GM23248 (cell line): ENCODE results near the gene MYBPH.

ENCODE experiments used
- EZH2 ChIP-seq: fragments of 200-600 bp; sonication (generic); IDR thresholded peaks from 2 replicates; pipeline ENCODE4 v1.6.1; 2018; ENCODE audit warnings: antibody characterized with exemption, mild to moderate bottlenecking; ENCODE audit not compliant: insufficient read depth, poor library complexity, severe bottlenecking
- EZH2phosphoT487 ChIP-seq: fragments of 200-600 bp; sonication (generic); IDR thresholded peaks from 2 replicates; pipeline ENCODE4 v1.6.1; 2018; ENCODE audit warnings: antibody characterized with exemption, moderate library complexity, mild to moderate bottlenecking, low read depth; ENCODE audit not compliant: insufficient read depth

DNA sequence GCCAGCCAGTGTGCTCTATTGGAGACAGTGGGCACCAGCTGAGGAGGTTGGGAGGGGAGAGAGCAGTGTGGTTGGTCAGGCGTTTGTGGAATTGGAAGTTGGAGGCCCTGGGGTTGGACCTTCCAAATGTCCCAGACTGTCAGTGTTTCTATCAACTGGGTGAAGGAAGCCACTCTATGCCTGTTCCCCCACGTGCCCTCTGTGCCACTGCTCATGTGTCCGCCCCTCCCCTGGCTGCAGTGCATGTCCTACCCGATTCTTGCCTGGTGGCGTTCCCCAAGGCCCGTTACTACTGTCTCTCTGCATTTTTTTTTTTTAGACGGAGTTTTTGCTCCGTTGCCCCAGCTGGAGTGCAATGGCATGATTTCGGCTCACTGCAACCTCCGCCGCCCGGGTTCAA lies 27.0 kb downstream of the MYBPH start:
- no peak for TF ChIP-seq EZH2
- no peak for TF ChIP-seq EZH2phosphoT487
